Ectodermal cell (in vitro differentiated cells): ENCODE measurements around the gene CFAP20DC.
"Not testable (repeated sequence)": the region's sequence is repeated elsewhere in the genome, so short reads cannot be mapped to it uniquely, and the experiment has no call there.

Source experiments
- H3K27ac ChIP-seq: 2 replicates; pipeline ENCODE4 v1.7.0; 2013; ENCODE audit warnings: mild to moderate bottlenecking, low read depth, low read length; ENCODE audit not compliant: insufficient read depth, poor library complexity, severe bottlenecking
- H3K27me3 ChIP-seq: 2 replicates; pipeline ENCODE4 v1.7.0; 2013; ENCODE audit warnings: mild to moderate bottlenecking, low read length; ENCODE audit not compliant: insufficient read depth, control insufficient read depth, poor library complexity, severe bottlenecking
- H3K36me3 ChIP-seq: one replicate; pipeline ENCODE4 v1.7.0; 2013; ENCODE audit warnings: low read length; ENCODE audit not compliant: control insufficient read depth, insufficient read depth
- H3K4me1 ChIP-seq: one replicate; pipeline ENCODE4 v1.7.0; 2013; ENCODE audit warnings: low read length; ENCODE audit not compliant: control insufficient read depth, insufficient read depth
- H3K4me3 ChIP-seq: 2 replicates; pipeline ENCODE4 v1.7.0; 2013; ENCODE audit warnings: low read depth, low read length, control low read depth; ENCODE audit not compliant: insufficient read depth
- H3K9me3 ChIP-seq: 2 replicates; pipeline ENCODE4 v1.7.0; 2013; ENCODE audit warnings: mild to moderate bottlenecking, low read length, moderate library complexity; ENCODE audit not compliant: control insufficient read depth
- WGBS, 2 experiments: methylation state at CpG; one replicate each; pipeline ENCODE4 v1.1.7; 2013; ENCODE audit warnings: missing lambda C conversion rate in 2 of 2; 5-methylcytosine and 5-hydroxymethylcytosine counted together

Gene CFAP20DC

DNA sequence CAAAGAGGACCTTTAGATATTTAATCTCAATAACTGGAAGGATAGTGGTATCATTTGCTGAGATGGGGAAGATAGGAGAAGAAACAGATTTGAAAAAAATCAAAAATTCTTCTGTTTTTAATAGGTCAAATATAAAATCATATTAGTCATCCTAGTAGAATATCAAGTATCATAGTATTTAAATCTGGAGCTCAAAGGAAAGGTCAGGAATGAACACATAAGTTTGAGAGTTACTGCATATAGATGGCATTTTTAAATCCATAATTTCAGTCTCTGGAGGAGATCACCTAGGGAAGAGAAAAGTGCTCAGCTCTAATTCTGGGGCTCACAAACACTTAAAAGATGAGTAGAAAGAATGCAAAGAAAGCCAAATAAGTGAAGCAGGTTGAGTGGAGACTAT is 24.9 kb upstream of the CFAP20DC start:
- H3K27me3 ChIP-seq, result no peaks in the 10 kb centered on the region
- H3K4me1 ChIP-seq, result no peaks in the 10 kb centered on the region
- H3K4me3 ChIP-seq, result no peak overlapping the region
- H3K36me3 ChIP-seq, result no peaks in the 10 kb centered on the region
- H3K9me3 ChIP-seq, result no peaks in the 10 kb centered on the region
- no peak overlapping the region for H3K27ac ChIP-seq

DNA sequence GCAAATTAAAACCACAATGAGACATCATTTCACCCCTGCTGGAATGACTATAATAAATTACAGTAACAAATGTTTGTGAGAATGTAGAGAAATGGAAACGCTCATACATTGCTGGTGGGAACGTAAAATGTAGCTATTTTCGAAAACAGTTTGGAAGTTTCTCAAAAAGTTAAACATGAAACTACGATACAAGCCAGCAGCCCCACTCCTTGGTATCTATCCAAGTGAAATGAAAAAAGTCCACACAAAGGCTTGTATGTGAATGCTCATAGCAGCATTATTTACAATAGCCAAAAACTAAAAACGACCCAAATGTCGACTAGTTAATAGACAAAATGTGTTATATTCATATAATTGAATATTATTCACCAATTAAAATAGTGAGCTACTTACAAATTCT is 22.9 kb upstream of the CFAP20DC start:
- Histone ChIP-seq H3K27ac (no peak overlapping the region), H3K9me3 (no peaks in the 10 kb centered on the region), H3K36me3 (no peaks in the 10 kb centered on the region), H3K4me3 (no peak overlapping the region), H3K27me3 (no peaks in the 10 kb centered on the region), H3K4me1 (no peaks in the 10 kb centered on the region)
- WGBS, 2 experiments, result 93 to 95% methylated on average over 4 of the region's 6 CpGs

DNA sequence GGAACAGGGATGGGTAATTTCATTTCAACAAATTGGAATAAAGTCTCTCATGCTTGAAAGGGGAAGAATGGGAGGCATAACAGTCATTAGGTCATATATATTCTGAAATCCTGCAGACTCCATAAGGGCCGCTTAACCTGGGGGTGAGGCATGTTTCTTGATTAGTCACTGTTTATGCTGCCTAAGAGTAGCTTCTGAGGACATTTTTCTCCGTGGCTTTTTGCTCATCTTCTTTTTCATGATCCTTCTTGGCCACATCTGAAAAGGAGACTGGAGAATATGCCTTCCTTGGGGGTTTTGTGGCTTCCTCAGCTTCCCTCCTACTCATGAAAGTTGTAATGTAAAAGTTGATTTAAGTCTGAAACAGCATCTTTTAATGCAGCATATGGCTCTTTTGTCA is 20.0 kb upstream of the CFAP20DC start:
- H3K9me3 ChIP-seq, result no peaks in the 10 kb centered on the region
- H3K27ac ChIP-seq, result no peak overlapping the region
- 91 to 95% methylated on average over 2 of the region's 2 CpGs for WGBS, 2 experiments
- no peaks in the 10 kb centered on the region for H3K36me3 ChIP-seq
- no peaks in the 10 kb centered on the region for H3K27me3 ChIP-seq
- no peak overlapping the region for H3K4me3 ChIP-seq
- no peaks in the 10 kb centered on the region for H3K4me1 ChIP-seq

DNA sequence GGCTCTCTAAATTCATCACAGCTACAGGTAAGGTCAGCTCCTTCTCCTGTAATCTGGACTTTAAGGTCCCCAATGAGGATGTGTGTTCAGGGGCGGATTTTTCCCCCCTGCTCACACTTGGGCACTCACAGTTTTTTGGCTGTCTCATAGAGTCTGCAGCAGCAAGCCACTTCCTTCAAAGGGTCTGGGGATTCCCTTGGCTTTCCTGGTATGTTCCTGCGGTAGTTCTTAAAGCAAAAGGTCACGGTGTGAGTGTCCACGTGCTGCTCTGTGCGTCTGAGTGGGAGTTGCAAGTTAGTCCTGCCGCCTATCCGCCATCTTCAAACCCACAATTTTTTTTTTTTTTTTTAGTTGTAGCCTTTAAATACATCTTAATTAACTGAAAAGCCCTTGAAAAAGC is 15.4 kb upstream of the CFAP20DC start:
- Histone ChIP-seq H3K36me3 (no peaks in the 10 kb centered on the region), H3K4me3 (no peak overlapping the region), H3K27me3 (no peaks in the 10 kb centered on the region), H3K4me1 (no peaks in the 10 kb centered on the region), H3K9me3 (no peaks in the 10 kb centered on the region), H3K27ac (no peak overlapping the region)
- whole genome bisulfite sequencing, 2 experiments, result 93 to 96% methylated on average over 5 to 7 of the region's 7 CpGs

DNA sequence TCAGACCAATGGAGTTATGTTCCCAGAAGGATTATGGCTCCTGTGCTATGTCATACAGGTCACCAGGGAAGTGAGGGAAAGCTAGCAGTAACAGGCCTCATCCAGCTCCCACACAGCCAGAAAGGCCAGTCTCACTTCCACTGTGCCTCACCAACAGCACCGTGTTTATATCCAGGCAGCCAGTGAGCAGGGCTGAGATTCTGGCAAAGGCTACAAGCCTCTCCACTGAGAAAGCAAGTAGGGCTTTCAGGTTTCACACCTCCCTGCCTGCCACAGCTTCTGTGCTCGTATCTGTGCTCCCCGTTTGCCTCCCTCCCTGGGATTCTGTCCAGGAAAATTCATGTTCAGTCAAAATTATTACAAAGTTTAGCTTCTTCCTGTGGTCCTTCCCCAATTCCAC is 14.9 kb upstream of the CFAP20DC start:
- H3K4me1 ChIP-seq, result no peaks in the 10 kb centered on the region
- H3K27ac ChIP-seq, result no peak overlapping the region
- no peaks in the 10 kb centered on the region for H3K27me3 ChIP-seq
- no peaks in the 10 kb centered on the region for H3K36me3 ChIP-seq
- WGBS, 2 experiments, result 91 to 94% methylated on average over 3 of the region's 3 CpGs
- H3K4me3 ChIP-seq, result no peak overlapping the region
- no peaks in the 10 kb centered on the region for H3K9me3 ChIP-seq

DNA sequence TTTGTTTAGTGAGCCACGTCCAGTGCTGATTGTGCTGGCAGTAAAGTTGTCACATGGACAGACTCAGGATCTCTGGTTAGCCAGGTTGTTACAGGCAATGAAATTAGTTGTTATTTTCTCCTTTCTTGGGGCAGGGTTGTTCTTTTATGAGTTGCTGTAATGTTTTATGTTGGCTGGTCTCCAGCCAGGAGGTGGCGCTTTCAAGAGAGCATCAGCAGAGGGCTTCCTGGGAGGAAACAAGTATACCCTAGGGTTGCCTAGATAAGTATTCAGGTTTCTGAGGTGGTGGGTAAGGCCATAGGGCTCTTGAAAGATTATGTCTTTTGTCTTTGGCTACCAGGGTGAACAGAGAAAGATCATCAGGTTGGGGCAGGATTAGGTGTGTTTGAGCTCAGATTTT is 14.5 kb upstream of the CFAP20DC start:
- no peaks in the 10 kb centered on the region for H3K4me1 ChIP-seq
- H3K4me3 ChIP-seq, result no peak overlapping the region
- H3K36me3 ChIP-seq, result no peaks in the 10 kb centered on the region
- no peak overlapping the region for H3K27ac ChIP-seq
- H3K27me3 ChIP-seq, result no peaks in the 10 kb centered on the region
- no peaks in the 10 kb centered on the region for H3K9me3 ChIP-seq
- WGBS, 2 experiments, result 83 to 92% methylated on average over 2 of the region's 2 CpGs

DNA sequence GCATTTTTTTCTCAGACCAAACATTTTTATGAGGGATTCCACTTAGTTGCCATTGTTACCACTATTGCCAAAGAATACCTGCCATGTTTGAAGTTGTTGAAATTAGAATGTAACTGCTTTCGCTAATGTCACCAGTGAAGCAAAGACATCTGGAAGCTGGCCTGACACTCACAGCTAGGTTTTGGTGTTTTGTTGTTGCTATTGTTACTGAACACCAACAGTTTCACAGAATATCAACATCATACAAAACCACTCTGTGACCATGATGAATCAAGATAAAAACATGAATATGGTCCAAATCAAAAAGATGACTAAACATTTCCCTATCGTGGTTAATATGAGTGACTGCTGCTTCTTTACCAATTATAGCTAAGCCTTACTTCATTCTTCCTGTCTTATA is 6.9 kb upstream of the CFAP20DC start:
- H3K4me1 ChIP-seq, result no peaks in the 10 kb centered on the region
- H3K27me3 ChIP-seq, result no peaks in the 10 kb centered on the region
- H3K4me3 ChIP-seq, result no peak overlapping the region
- H3K9me3 ChIP-seq, result no peaks in the 10 kb centered on the region
- WGBS, 2 experiments, result 96 to 100% methylated on average over 2 of the region's 2 CpGs
- H3K27ac ChIP-seq, result no peak overlapping the region
- H3K36me3 ChIP-seq, result no peaks in the 10 kb centered on the region

DNA sequence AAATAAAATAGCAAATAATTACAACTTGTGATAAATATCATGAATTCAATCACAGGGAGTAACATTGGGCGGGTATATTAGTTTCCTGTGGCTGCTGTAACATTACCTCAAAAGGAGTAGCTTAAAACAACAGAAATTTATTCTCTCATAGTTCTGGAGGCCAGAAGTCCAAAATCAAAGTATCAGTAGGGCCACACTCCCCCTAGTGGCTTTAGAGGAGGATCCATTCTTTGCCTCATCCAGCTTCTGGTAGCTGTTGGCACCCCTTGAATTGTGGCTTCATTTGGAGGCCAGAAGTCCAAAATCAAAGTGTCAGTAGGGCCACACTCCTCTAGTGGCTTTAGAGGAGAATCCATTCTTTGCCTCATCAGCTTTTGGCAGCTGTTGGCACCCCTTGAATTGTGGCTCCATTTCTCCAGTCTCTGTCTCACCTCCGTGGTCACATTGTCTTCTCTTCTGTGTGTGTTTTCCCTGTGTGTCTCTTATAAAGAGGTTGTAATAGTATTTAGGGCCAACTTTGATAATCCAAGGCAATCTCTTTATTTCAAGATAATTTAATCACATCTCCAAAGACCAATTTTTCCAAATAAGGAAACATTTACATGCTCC is 3.1 kb upstream of the CFAP20DC start:
- WGBS, 2 experiments, result 55 to 73% methylated on average over 2 of the region's 2 CpGs
- Histone ChIP-seq H3K4me3 (no peak overlapping the region), H3K27ac (no peak overlapping the region), H3K27me3 (no peaks in the 10 kb centered on the region), H3K4me1 (peaks cover 10% of the 10 kb centered on the region), H3K36me3 (no peaks in the 10 kb centered on the region), H3K9me3 (no peaks in the 10 kb centered on the region)

DNA sequence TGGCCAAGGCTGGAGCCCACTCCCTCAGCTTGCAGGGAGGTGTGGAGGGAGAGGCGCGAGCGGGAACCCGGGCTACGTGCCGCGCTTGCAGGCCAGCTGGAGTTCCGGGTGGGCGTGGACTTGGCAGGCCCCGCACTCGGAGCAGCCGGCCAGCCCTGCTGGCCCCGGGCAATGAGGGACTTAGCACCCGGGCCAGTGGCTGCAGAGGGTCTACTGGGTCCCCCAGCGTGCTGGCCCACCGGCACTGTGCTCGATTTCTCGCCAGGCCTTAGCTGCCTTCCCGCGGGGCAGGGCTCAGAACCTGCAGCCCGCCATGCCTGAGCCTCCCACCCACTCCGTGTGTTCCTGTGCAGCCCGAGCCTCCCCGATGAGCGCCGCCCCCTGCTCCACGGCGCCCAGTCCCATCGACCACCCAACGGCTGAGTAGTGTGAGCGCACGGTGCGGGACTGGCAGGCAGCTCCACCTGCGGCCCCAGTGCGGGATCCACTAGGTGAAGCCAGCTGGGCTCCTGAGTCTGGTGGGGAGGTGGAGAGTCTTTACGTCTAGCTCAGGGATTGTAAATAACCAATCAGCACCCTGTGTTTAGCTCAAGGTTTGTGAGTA is 1.1 kb upstream of the CFAP20DC start:
- not testable (repeated sequence) for H3K36me3 ChIP-seq, H3K4me1 ChIP-seq, H3K27ac ChIP-seq, H3K27me3 ChIP-seq, H3K9me3 ChIP-seq, H3K4me3 ChIP-seq
- WGBS, 2 experiments, result 96% methylated on average over 36 of the region's 36 CpGs

DNA sequence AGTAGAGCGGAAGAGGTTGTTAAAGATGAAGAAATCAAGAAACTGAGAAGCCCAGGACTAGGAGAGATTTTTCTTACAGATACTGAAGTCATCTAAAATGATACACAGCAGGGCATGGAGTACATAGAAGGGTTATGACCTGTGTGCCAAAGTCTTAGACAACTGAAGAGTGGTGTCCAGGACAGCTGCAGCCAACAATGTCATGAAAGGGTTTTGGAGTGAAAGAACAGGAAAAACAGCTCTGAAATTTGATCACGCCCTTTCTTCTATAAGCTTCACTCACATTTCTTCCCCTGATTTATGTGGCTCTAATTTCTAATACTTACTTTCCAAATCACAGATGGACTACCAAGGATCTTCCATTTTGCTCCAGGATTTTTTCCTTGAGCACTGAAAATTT is 3.0 kb downstream of the CFAP20DC start:
- WGBS, 2 experiments, result 93 to 94% methylated on average over 2 of the region's 2 CpGs
- Histone ChIP-seq H3K27ac (no peak overlapping the region), H3K4me3 (no peak overlapping the region), H3K4me1 (peaks cover 10% of the 10 kb centered on the region), H3K36me3 (no peaks in the 10 kb centered on the region), H3K9me3 (no peaks in the 10 kb centered on the region), H3K27me3 (no peaks in the 10 kb centered on the region)

DNA sequence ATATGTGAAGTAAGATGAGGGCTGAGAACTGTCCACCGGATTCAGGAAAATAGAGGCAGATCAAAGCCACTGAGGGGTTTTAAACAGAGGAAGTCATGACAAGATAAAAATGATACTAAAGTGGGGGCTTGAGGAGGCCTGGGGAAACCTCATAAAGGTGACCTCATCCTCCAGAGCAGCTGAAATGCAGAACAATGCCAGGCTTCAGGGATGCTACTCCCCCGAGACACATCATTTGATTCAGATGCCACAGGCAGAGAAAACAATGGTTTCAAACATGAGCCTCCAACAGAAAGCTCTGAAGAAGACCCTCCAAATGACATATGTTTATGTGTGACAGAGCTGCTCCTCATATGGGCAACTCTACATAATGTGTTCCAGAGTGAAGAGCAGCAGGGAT is 6.4 kb downstream of the CFAP20DC start:
- 87 to 91% methylated on average over 2 of the region's 2 CpGs for WGBS, 2 experiments
- no peaks in the 10 kb centered on the region for H3K9me3 ChIP-seq
- no peak overlapping the region for H3K4me3 ChIP-seq
- H3K4me1 ChIP-seq, result peaks cover 1% of the 10 kb centered on the region
- H3K36me3 ChIP-seq, result no peaks in the 10 kb centered on the region
- no peak overlapping the region for H3K27ac ChIP-seq
- H3K27me3 ChIP-seq, result no peaks in the 10 kb centered on the region
